HG03135 (cell line): ENCODE data around the gene GNA15.
A peak's percentile ranks its signal among the peaks of the same experiment; 100 is the strongest.
"Not testable (repeated sequence)": the region's sequence is repeated elsewhere in the genome, so short reads cannot be mapped to it uniquely, and the experiment has no call there.

Experiments used
- ATAC-seq: cut with Tn5 transposase; IDR thresholded peaks from one replicate; pipeline ENCODE4 v1.9.1; 2021; ENCODE audit warnings: mild to moderate bottlenecking, moderate library complexity; ENCODE audit not compliant: unreplicated experiment

Gene GNA15

DNA sequence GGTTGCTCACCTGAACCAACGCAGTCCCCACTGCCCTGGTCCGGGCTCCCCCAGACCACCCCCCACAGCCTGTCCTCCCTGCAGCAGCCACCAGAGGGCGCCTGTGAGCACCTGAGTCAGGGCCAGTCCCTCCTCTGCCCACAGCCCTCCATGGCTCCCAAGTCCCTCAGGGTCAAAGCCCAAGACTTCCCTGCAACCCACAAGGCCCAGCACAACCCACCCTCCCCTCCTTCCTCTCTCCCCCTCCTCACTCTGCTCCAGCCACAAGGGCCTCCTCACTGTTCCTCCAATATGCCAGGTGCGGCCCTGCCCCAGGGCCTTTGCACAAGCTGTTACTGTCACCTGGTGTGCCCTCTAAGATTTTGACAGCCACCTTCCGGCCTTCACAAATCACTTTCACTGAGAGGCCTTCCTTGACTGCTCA is 10.9 kb downstream of the GNA15 start:
- no peak for ATAC-seq

DNA sequence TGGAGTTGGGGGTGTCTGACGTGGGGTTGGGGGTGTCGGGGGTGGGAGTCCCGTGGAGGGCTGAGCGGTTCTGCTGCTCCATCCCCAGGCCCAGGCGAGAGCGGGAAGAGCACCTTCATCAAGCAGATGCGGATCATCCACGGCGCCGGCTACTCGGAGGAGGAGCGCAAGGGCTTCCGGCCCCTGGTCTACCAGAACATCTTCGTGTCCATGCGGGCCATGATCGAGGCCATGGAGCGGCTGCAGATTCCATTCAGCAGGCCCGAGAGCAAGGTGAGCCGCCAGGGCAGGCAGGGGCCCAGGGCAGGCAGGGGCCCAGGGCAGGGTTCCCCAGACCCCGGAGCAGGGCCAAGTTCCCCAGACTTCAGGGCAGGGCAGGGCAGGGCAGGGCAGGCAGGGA is 12.7 kb downstream of the GNA15 start:
- ATAC-seq: no peak

DNA sequence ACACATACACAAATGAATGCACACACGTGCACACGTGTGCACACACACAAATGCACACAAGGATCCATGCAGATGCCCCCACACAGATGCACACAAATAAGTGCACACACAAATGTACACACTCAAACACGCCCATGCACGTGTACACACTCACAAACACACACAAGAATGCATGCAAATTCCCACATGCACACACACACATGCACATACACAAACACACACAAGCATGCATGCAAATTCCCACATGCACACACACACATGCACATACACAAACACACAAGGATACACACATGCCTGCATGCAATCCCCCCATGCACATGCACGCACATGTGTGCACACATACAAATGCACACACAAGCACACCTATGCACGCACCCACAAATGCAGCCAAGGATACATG is 13.3 kb downstream of the GNA15 start:
- ATAC-seq: no peak

DNA sequence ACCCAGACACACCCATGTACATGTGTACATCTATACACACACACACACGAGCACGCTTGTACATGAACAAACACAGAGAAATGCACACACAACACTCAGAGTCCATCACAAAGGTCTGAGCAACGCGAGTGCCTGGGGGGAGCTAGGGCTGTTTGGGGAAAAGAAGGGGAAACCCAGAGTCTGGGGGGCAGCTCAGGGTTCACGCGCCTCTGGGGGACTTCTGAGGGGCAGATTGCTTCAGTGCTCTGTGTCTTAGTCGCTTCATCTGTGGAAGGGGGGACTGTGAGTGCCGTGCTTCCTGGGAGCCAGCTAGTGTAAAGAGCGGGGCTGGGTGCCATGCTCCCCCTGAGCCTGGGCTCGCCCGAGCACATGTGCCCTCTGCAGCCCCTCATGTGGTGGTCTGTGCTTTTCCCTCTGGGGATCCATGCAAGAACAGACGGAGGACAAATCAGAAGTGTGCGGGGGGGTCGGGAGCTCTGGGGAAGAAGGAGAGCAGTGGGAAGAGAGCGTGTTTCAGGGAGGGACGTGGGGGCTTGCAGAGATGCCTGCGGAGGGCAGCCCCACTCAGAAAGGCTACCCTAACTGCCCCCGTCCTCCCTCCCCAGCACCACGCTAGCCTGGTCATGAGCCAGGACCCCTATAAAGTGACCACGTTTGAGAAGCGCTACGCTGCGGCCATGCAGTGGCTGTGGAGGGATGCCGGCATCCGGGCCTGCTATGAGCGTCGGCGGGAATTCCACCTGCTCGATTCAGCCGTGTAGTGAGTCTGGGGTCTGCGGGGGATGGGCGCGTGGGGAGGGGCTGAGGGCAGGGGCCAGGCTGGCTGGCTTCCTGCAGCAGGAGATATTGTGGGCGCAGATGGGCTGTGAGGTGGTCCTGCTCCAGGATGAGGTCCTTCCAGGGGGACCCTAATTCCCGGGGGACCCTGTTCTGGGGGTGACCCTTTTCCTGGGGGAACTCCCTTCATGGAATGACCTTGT is 14.0 kb downstream of the GNA15 start:
- ATAC-seq: no peak

DNA sequence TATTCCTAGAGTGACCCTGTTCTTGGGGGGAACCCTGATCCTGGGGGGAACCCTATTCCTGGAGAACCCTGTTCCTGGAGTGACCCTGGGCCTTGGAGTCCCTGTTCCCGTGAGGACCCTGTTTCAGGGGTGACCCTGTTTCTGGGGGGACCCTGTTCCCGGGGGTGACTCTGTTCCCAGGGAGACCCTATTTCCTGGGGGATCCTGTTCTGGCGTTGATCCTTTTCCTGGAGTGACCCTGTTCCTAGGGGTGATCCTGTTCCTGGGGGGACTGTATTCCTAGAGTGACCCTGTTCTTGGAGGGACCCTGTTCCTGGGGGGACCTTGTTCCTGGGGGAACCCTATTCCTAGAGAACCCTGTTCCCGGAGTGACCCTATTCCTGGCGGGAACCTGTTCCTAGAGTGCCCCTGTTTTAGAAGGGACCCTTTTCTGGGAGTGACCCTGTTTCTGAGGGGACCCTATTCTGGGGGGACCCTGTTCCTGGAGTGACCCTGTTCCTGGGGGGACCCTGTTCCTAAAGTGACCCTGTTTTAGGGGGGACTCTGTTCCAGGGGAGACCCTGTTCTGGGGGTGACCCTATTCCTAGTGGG is 15.0 kb downstream of the GNA15 start:
- no peak for ATAC-seq

DNA sequence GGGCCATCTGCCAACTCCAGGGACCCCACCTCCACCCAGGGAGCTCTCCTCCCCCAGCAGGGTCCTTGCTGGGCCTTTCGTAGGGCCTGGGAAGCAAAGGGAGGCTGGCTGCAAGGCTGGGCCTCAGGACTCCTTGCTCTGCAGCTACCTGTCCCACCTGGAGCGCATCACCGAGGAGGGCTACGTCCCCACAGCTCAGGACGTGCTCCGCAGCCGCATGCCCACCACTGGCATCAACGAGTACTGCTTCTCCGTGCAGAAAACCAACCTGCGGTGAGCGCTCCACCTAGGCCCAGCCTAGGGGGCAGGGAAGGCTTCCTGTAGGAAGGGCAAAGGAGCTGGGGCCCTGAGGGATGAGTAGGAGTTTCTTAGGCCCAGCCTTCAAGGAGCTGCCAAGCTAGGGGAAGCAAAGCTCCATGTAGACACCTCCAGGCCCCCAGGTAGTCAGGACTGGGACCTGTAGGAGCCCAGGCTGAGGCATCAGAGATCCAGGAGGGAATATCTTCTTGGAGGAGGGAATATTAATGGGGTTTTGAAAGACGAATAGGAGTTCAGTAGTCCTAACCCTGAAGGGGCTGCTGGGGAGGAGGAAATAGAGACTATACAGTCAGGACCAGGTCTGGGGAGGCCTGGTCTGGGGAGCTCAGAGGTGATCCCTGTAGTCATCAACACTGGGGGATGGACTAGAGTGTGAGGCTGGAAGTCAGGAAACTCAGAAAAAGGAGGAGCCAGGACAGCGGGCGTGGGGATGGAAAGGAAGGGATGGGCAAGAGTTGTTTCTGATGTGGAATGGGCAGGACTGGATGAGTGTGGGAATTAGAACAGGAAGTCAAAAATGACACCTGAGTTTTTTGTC is 16.0 kb downstream of the GNA15 start:
- no peak for ATAC-seq

DNA sequence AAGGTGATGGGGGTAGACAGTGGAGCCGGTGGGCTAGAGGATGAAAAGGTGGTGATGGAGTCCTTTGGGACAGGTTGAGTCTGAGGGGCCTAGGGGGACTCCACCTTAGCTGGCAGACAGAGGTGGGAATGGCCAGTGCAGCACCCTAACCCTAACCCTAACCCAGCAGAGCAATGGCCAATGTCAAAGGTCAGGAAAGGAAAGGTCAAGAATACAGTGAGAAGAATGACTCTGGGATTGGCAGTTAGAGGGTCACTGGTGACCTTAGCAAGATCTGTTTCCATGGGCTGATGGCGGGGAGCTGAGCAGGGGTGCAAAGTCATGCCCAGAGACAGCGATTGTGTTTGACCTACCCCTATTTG is 16.6 kb downstream of the GNA15 start:
- no peak for ATAC-seq

DNA sequence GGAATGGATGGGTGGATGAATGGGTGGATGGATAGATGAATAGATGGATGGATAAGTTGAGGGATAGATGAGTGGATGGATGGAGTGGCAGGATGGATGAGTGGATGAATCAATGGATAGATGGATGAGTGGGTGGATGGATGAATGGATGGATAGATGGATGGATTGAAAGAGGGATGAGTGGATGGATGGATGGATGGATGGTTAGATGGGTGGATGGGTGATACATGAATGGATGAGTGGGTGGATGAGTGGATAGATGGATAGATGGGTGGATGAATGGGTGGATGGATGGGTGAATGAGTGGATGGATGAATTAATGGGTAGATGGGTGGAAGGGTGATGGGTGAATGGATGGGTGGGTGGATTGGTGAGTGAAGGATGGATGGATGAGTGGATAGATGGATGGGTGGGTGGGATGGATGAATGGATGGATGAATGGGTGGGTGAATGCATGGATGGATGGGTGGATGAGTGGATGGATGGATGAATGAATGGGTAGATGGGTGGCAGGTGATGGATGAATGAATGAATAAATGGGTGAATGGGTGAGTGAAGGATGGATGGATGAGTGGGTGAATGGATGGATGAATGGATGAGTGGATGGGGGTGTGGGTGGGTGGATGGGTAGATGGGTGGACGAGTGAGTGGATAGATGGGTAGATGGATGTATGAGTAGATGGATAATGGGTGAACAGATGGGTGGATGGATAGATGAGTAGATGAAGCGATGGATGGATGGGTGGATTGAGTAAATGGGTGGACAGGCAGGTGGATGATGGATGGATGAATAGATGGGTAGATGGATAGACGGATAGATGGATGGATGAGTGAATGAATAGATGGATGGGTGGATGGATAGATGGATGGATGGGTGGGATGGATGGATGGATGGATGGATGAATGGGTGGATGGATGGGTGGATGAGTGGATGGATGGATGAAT is 17.7 kb downstream of the GNA15 start:
- no peak for ATAC-seq

DNA sequence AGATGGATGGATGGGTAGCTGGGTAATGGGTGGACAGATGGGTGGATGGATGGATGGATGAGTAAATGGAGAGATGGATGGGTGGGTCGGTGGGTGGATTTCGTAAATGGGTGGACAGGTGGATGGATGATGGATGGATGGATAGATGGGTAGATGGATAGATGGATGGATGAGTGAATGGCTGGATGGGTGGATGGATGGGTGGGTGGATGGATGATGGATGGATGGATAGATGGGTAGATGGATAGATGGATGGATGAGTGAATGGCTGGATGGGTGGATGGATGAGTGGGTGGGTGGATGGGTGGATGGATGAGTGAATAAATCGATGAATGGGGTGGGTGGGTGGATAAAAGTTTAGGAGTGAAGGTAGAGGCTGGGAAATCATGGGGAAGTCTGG is 18.6 kb downstream of the GNA15 start:
- not testable (repeated sequence) for ATAC-seq

DNA sequence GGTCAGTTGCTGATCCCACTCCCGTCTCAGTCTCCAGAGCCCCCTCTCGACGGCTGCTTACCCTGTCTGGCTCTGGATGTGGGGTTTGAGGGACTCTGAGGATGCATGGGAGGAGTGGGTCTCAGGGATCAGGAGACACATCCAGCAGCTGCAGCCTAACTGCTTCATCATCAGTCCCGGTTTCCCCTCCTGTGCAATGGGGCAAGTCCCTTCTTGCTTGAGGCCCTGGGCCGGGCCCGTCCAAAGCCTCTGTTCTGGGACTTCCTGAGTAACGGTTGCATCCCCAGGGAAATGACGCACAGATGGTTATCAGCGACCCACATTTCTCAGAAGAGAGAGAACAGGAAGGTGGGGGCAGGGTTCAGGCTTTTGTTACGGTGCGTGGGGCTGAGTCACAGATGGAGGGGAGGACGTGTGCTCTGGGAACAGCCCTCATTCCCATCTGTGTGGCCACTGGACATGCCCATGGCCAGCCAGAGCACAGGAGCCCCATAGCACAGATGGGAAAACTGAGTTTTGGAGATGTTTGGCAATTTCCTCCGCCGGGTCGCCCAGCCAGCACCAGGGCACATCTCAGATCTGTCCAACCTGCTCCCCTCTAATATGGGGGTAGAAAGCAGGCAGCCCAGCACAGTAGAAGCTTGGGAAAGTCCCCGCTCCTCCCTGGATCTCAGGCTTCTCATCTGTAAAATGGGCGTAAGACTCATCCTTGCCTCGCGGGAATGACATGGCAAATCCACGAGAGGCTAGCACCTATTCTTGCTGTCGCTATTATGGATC is 19.3 kb downstream of the GNA15 start:
- ATAC-seq: peak; percentile 82

DNA sequence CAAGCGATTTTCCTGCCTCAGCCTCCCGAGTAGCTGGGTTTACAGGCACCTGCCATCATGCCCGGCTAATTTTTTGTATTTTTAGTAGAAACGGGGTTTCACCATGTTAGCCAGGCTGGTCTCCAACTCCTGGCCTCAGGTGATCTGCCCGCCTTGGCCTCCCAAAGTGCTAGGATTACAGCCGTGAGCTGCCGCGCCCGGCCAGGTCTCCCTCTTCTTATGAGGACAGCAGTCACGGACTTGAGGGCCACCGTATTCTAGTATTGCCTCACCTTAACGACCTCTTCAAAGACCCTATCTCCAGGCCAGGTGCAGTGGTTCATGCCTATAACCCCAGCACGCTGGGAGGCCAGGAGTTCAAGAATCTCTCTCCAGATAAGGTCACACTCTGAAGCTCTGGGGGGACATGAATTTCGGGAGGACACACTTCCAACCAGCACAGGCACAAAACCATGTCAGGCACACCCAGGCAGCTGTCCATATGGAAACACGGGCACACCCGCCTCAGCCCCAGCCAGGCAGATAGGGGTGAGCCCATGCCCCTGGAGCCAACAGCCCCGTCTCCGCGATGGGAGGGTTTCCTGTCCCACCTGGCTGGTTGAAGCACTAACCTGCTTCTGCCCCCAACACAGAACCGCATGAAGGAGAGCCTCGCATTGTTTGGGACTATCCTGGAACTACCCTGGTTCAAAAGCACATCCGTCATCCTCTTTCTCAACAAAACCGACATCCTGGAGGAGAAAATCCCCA is 21.4 kb downstream of the GNA15 start:
- no peak for ATAC-seq

DNA sequence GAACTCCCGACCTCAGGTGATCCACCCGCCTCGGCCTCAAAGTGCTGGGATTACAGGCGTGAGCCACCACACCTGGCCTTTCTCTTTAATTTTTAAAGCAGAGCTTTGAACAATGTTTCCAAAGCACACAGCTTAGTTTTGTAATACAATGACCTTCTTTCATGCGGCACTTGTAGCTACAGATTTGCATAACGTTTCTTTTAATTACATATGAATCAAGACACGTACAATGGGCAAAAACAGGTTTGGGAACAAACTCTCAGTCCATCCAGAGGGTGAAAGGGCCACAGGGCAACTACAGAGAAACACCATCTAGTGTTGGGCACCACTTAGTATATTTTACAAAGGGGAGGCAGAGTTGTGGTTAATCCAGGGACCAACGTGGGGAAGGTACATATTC is 23.7 kb downstream of the GNA15 start:
- no peak for ATAC-seq

DNA sequence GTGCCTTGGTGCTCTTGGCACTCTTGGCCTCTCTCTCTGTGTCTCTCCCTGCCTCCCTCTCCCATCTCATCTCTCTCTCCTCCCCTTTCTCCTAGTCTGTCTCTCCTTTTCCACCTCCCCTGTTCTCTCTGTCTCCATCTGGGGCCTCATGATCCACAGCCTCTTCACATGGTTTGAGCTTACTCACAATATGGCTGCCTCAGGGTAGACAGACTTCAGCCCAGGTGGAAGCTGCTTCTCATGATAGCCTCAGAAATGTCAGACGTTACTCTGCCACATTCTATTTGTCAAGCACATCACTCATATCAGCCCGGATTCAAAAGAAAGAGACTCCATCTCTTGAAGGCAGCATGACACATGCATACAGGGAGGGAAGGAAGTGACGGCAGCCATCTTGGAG is 24.4 kb downstream of the GNA15 start:
- no peak for ATAC-seq

DNA sequence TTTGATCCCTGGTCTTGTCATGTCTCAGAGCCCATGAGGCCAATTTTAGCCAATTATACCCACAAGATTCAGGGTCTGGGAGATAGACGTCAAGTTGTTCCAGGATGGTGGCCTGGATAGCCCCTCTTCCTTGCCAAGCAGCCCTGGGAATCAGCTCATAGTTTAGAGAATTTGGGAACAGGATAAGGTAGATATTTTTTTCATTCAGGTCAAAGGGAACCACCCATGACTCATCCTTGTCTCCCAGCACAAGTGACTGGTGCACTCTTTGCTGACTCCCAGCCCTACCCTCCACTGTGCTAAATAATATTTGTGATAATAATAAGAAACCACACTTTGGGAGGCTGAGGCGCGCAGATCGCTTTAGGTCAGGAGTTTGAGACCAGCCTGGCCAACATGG is 25.6 kb downstream of the GNA15 start:
- ATAC-seq: no peak

DNA sequence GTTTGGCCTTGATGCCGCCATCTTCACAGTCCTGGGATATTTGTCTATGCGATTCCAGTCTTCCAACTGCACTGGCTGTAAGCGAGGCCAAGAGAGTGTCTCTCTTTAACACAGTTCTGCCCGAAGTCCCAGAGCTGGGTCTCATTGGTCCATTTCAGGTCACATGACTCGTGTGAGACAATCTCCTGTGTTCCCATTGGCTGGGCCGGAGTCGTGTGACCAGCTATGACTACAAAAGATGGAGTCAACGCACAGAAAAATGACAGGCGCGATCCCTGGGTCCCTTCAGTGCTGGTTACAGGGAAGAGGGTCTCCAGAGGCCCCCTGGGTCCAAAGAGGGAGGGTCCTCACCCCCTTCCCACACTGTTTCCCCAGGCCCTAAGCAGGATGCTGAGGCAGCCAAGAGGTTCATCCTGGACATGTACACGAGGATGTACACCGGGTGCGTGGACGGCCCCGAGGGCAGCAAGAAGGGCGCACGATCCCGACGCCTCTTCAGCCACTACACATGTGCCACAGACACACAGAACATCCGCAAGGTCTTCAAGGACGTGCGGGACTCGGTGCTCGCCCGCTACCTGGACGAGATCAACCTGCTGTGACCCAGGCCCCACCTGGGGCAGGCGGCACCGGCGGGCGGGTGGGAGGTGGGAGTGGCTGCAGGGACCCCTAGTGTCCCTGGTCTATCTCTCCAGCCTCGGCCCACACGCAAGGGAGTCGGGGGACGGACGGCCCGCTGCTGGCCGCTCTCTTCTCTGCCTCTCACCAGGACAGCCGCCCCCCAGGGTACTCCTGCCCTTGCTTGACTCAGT is 26.8 kb downstream of the GNA15 start:
- ATAC-seq: no peak

DNA sequence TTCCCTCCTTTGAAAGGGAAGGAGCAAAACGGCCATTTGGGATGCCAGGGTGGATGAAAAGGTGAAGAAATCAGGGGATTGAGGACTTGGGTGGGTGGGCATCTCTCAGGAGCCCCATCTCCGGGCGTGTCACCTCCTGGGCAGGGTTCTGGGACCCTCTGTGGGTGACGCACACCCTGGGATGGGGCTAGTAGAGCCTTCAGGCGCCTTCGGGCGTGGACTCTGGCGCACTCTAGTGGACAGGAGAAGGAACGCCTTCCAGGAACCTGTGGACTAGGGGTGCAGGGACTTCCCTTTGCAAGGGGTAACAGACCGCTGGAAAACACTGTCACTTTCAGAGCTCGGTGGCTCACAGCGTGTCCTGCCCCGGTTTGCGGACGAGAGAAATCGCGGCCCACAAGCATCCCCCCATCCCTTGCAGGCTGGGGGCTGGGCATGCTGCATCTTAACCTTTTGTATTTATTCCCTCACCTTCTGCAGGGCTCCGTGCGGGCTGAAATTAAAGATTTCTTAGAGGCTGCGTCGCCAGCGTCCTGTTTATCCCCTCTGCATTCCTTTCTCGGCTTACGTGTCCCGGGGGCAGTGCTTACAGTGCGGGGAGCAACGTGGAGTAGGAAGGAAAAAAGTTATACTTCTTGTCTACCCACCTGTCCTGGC is 27.5 kb downstream of the GNA15 start:
- no peak for ATAC-seq

DNA sequence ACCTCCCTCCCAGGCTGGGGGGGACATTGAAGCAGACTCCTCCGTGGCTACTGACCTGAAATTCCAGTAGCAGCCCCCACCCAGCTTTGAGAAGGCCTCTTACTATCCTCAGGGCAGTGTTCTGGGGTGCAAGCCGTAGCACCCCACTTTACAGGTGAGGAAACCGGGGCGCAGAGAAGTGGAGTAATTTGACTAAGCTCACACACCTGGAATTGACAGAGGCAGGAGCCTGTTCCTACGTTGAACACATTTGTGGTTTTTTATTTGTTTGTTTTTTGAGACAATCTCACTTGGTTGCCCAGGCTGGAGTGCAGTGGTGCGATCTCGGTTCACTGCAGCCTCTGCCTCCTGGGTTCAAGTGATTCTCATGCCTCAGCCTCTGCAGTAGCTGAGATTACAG is 28.1 kb downstream of the GNA15 start:
- ATAC-seq: no peak
